Measurements from ENCODE around the gene GATB.

The GATB gene

DNA sequence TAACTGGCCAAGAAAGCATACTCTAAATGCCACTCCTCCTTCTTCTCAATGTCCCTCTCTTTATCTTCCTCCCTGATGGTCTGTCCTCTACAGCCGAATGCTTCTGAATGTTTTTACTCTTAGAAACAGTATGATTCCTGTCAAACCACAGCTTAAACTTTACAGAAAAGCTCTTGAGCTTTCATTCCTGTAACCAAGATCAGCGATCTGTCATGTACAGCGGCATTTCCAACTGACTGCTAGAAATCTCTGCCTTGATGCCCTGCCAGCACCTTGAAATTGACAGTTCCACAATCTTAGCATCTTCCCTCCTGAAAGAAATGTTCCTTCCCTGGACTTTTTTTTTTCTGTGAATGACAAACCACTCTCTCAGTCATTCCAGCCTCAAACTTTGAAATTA lies 11.5 kb upstream of the GATB start:
- no peak for ATAC-seq
- TF ChIP-seq OSR1 (CRISPR knock-in tag; IDR thresholded peaks at IDR 0.05) (no peak), BACH2 (CRISPR knock-in tag; IDR thresholded peaks at IDR 0.05; ENCODE audit: borderline replicate concordance) (no peak), TOX (CRISPR knock-in tag; IDR thresholded peaks at IDR 0.05; ENCODE audit: borderline replicate concordance) (no peak), TCF4 (CRISPR knock-in tag; IDR thresholded peaks at IDR 0.05; ENCODE audit: borderline replicate concordance) (no peak), CSDC2 (CRISPR knock-in tag; IDR thresholded peaks at IDR 0.05) (no peak), PPARA (CRISPR knock-in tag; IDR thresholded peaks at IDR 0.05; ENCODE audit: borderline replicate concordance) (no peak), ARNTL (CRISPR knock-in tag; IDR thresholded peaks at IDR 0.05; ENCODE audit: borderline replicate concordance, low read depth) (no peak), ISL1 (CRISPR knock-in tag; IDR thresholded peaks at IDR 0.05) (no peak), ZFP30 (CRISPR knock-in tag; IDR thresholded peaks at IDR 0.05) (no peak), SNAI2 (CRISPR knock-in tag; IDR thresholded peaks at IDR 0.05) (no peak), ZC3H10 (CRISPR knock-in tag; IDR thresholded peaks at IDR 0.05) (no peak), RARB (CRISPR knock-in tag; IDR thresholded peaks at IDR 0.05) (no peak), GLIS3 (CRISPR knock-in tag; IDR thresholded peaks at IDR 0.05) (no peak), ZNF70 (CRISPR knock-in tag; IDR thresholded peaks at IDR 0.05) (no peak)
- TF ChIP-seq, protein P1, sequence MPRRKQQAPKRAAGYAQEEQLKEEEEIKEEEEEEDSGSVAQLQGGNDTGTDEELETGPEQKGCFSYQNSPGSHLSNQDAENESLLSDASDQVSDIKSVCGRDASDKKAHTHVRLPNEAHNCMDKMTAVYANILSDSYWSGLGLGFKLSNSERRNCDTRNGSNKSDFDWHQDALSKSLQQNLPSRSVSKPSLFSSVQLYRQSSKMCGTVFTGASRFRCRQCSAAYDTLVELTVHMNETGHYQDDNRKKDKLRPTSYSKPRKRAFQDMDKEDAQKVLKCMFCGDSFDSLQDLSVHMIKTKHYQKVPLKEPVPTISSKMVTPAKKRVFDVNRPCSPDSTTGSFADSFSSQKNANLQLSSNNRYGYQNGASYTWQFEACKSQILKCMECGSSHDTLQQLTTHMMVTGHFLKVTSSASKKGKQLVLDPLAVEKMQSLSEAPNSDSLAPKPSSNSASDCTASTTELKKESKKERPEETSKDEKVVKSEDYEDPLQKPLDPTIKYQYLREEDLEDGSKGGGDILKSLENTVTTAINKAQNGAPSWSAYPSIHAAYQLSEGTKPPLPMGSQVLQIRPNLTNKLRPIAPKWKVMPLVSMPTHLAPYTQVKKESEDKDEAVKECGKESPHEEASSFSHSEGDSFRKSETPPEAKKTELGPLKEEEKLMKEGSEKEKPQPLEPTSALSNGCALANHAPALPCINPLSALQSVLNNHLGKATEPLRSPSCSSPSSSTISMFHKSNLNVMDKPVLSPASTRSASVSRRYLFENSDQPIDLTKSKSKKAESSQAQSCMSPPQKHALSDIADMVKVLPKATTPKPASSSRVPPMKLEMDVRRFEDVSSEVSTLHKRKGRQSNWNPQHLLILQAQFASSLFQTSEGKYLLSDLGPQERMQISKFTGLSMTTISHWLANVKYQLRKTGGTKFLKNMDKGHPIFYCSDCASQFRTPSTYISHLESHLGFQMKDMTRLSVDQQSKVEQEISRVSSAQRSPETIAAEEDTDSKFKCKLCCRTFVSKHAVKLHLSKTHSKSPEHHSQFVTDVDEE (CRISPR knock-in tag; IDR thresholded peaks at IDR 0.05) = no peak
- TF ChIP-seq, protein P2, sequence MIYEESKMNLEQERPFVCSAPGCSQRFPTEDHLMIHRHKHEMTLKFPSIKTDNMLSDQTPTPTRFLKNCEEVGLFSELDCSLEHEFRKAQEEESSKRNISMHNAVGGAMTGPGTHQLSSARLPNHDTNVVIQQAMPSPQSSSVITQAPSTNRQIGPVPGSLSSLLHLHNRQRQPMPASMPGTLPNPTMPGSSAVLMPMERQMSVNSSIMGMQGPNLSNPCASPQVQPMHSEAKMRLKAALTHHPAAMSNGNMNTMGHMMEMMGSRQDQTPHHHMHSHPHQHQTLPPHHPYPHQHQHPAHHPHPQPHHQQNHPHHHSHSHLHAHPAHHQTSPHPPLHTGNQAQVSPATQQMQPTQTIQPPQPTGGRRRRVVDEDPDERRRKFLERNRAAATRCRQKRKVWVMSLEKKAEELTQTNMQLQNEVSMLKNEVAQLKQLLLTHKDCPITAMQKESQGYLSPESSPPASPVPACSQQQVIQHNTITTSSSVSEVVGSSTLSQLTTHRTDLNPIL (CRISPR knock-in tag; IDR thresholded peaks at IDR 0.05; ENCODE audit: low read depth) = no peak
- TF ChIP-seq, protein P3, sequence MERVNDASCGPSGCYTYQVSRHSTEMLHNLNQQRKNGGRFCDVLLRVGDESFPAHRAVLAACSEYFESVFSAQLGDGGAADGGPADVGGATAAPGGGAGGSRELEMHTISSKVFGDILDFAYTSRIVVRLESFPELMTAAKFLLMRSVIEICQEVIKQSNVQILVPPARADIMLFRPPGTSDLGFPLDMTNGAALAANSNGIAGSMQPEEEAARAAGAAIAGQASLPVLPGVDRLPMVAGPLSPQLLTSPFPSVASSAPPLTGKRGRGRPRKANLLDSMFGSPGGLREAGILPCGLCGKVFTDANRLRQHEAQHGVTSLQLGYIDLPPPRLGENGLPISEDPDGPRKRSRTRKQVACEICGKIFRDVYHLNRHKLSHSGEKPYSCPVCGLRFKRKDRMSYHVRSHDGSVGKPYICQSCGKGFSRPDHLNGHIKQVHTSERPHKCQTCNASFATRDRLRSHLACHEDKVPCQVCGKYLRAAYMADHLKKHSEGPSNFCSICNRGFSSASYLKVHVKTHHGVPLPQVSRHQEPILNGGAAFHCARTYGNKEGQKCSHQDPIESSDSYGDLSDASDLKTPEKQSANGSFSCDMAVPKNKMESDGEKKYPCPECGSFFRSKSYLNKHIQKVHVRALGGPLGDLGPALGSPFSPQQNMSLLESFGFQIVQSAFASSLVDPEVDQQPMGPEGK (CRISPR knock-in tag; IDR thresholded peaks at IDR 0.05; ENCODE audit: borderline replicate concordance) = no peak
- TF ChIP-seq, protein P4, sequence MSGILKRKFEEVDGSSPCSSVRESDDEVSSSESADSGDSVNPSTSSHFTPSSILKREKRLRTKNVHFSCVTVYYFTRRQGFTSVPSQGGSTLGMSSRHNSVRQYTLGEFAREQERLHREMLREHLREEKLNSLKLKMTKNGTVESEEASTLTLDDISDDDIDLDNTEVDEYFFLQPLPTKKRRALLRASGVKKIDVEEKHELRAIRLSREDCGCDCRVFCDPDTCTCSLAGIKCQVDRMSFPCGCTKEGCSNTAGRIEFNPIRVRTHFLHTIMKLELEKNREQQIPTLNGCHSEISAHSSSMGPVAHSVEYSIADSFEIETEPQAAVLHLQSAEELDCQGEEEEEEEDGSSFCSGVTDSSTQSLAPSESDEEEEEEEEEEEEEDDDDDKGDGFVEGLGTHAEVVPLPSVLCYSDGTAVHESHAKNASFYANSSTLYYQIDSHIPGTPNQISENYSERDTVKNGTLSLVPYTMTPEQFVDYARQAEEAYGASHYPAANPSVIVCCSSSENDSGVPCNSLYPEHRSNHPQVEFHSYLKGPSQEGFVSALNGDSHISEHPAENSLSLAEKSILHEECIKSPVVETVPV (CRISPR knock-in tag; IDR thresholded peaks at IDR 0.05) = no peak
- TF ChIP-seq, protein P5, sequence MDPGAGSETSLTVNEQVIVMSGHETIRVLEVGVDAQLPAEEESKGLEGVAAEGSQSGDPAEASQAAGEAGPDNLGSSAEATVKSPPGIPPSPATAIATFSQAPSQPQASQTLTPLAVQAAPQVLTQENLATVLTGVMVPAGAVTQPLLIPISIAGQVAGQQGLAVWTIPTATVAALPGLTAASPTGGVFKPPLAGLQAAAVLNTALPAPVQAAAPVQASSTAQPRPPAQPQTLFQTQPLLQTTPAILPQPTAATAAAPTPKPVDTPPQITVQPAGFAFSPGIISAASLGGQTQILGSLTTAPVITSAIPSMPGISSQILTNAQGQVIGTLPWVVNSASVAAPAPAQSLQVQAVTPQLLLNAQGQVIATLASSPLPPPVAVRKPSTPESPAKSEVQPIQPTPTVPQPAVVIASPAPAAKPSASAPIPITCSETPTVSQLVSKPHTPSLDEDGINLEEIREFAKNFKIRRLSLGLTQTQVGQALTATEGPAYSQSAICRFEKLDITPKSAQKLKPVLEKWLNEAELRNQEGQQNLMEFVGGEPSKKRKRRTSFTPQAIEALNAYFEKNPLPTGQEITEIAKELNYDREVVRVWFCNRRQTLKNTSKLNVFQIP (CRISPR knock-in tag; IDR thresholded peaks at IDR 0.05; ENCODE audit: borderline replicate concordance, low read depth) = no peak

DNA sequence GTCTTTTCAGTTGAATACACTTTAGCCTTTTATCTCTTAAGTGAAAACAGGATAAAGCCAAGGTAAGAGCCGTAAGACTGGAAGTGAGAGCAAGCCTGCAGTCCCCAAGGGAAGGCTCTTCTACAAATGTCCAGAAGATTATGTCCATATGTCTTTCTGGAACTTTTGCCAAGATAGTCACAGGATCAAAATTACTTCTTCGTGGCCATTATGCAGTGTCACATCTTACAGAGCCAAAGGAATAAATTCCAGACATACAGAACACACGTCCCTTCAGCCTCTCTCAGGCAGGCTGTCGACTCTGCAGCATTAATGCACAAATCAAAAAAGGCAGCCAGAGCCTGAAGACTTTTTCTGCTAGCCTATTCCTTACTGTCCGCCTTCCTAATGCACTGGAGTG lies 10.9 kb upstream of the GATB start:
- TF ChIP-seq ZNF565 (CRISPR knock-in tag; conservative IDR thresholded peaks at IDR 0.05; ENCODE audit: low read depth) = no peak
- TF ChIP-seq ESRRG (CRISPR knock-in tag; IDR thresholded peaks at IDR 0.05) = no peak
- no peak for TF ChIP-seq TOX (CRISPR knock-in tag; IDR thresholded peaks at IDR 0.05; ENCODE audit: borderline replicate concordance)
- no peak for TF ChIP-seq ZNF70 (CRISPR knock-in tag; IDR thresholded peaks at IDR 0.05)
- no peak for TF ChIP-seq ZC3H10 (CRISPR knock-in tag; IDR thresholded peaks at IDR 0.05)
- TF ChIP-seq ARNTL (CRISPR knock-in tag; IDR thresholded peaks at IDR 0.05; ENCODE audit: borderline replicate concordance, low read depth) = no peak
- TF ChIP-seq, protein P2 (CRISPR knock-in tag; IDR thresholded peaks at IDR 0.05; ENCODE audit: low read depth) = 0 out of 2 replicates have a peak, but pooled peaks have one; percentile 14
- TF ChIP-seq, protein P1 (CRISPR knock-in tag; IDR thresholded peaks at IDR 0.05) = 0 out of 2 replicates have a peak, but pooled peaks have one; percentile 46
- peak; percentile 66 for TF ChIP-seq ISL1 (CRISPR knock-in tag; IDR thresholded peaks at IDR 0.05)
- no peak for TF ChIP-seq BACH2 (CRISPR knock-in tag; IDR thresholded peaks at IDR 0.05; ENCODE audit: borderline replicate concordance)
- ATAC-seq = peak; percentile 92
